Fibroblast of skin of scalp (primary cell): Measurements from ENCODE around the gene DNASE1L1.

ENCODE experiments used
- DNase-seq: peaks from one replicate; pipeline ENCODE4 v3.0.0-alpha.2; 2013

The DNASE1L1 gene

GRCh38 chrX:154366666-154367055, 42.4 kb downstream of the DNASE1L1 start:
- DNase-seq, result no peak

GRCh38 chrX:154365997-154366665, 42.9 kb downstream of the DNASE1L1 start:
- DNase-seq, result no peak

- DNase-seq, result no peak
Measured at GRCh38 chrX:154365052-154365600, 43.9 kb downstream of the DNASE1L1 start.

- DNase-seq, result no peak
Measured at GRCh38 chrX:154363706-154364439, 45.2 kb downstream of the DNASE1L1 start.

GRCh38 chrX:154362085-154362742, 46.8 kb downstream of the DNASE1L1 start:
- DNase-seq, result no peak

GRCh38 chrX:154360155-154360713, 48.8 kb downstream of the DNASE1L1 start:
- DNase-seq, result no peak

GRCh38 chrX:154359362-154360154, 49.5 kb downstream of the DNASE1L1 start:
- DNase-seq, result no peak

GRCh38 chrX:154358829-154359228, 50.2 kb downstream of the DNASE1L1 start:
- DNase-seq, result no peak

GRCh38 chrX:154358011-154358410, 51.0 kb downstream of the DNASE1L1 start:
- DNase-seq, result no peak

- DNase-seq, result peak; percentile 2
Measured at GRCh38 chrX:154357205-154357604, 51.8 kb downstream of the DNASE1L1 start.

GRCh38 chrX:154356596-154356995, 52.5 kb downstream of the DNASE1L1 start:
- DNase-seq, result peak; percentile 3

GRCh38 chrX:154355776-154356140, 53.3 kb downstream of the DNASE1L1 start:
- peak; percentile 46 for DNase-seq

- peak; percentile 10 for DNase-seq
Measured at GRCh38 chrX:154355094-154355775, 53.8 kb downstream of the DNASE1L1 start.

GRCh38 chrX:154354516-154354915, 54.5 kb downstream of the DNASE1L1 start:
- DNase-seq, result peak; percentile 2

GRCh38 chrX:154354013-154354412, 55.0 kb downstream of the DNASE1L1 start:
- DNase-seq, result peak; percentile 7

- peak; percentile 5 for DNase-seq
Measured at GRCh38 chrX:154353172-154353843, 55.7 kb downstream of the DNASE1L1 start.

GRCh38 chrX:154352466-154352865, 56.6 kb downstream of the DNASE1L1 start:
- DNase-seq, result peak; percentile 1

- DNase-seq, result no peak
Measured at GRCh38 chrX:154352012-154352401, 57.0 kb downstream of the DNASE1L1 start.
